ENCODE data around the gene TAS2R46. TPM values are rescaled to one million over a fixed set of nuclear protein-coding genes. Genes with fewer than 3 reads are reported as not detected.

TAS2R46 gene
- total RNA-seq, 1 experiment from 2014 or later = 6.3 TPM

GRCh38 chr12:11089246-11089645 is 27.2 kb upstream of the TAS2R46 start:
- no peak for DNase-seq
- H3K27me3 ChIP-seq (ENCODE audit: low read length) = no peaks in the 10 kb centered on the region
- no peaks in the 10 kb centered on the region for H4K20me1 ChIP-seq (ENCODE audit: insufficient read depth, low read depth, low read length)
- no peaks in the 10 kb centered on the region for H3K9me3 ChIP-seq (ENCODE audit: low read length)
- H3K36me3 ChIP-seq (ENCODE audit: insufficient read depth, low read length) = no peaks in the 10 kb centered on the region
- no peak overlapping the region for H3K4me3 ChIP-seq (ENCODE audit: low read length)
- H3K4me2 ChIP-seq (ENCODE audit: low read depth, low read length, poor library complexity, severe bottlenecking) = no peak overlapping the region
- H2AFZ ChIP-seq (ENCODE audit: low read length) = no peak overlapping the region
- H3K27ac ChIP-seq (ENCODE audit: low read length) = no peak overlapping the region
- H3K4me1 ChIP-seq (ENCODE audit: low read length) = no peaks in the 10 kb centered on the region
- no peaks in the 10 kb centered on the region for H3K9me2 ChIP-seq (replicated peaks; ENCODE audit: insufficient read depth, low read length)
- H3K9ac ChIP-seq (ENCODE audit: low read length) = no peak overlapping the region
- H3K79me2 ChIP-seq (ENCODE audit: low read length) = peaks cover 12% of the 10 kb centered on the region; the same call in 1 of the 2 replicates

GRCh38 chr12:11085419-11085818 is 23.3 kb upstream of the TAS2R46 start:
- no peak for DNase-seq
- no peak overlapping the region for H3K4me2 ChIP-seq (ENCODE audit: low read depth, low read length, poor library complexity, severe bottlenecking)
- H3K27ac ChIP-seq (ENCODE audit: low read length) = no peak overlapping the region
- H3K9me3 ChIP-seq (ENCODE audit: low read length) = no peaks in the 10 kb centered on the region
- H4K20me1 ChIP-seq (ENCODE audit: insufficient read depth, low read depth, low read length) = no peaks in the 10 kb centered on the region
- H2AFZ ChIP-seq (ENCODE audit: low read length) = no peak overlapping the region
- no peaks in the 10 kb centered on the region for H3K9me2 ChIP-seq (replicated peaks; ENCODE audit: insufficient read depth, low read length)
- no peaks in the 10 kb centered on the region for H3K36me3 ChIP-seq (ENCODE audit: insufficient read depth, low read length)
- H3K27me3 ChIP-seq (ENCODE audit: low read length) = no peaks in the 10 kb centered on the region
- no peaks in the 10 kb centered on the region for H3K4me1 ChIP-seq (ENCODE audit: low read length)
- H3K9ac ChIP-seq (ENCODE audit: low read length) = no peak overlapping the region
- peaks cover 13% of the 10 kb centered on the region; the same call in 1 of the 2 replicates for H3K79me2 ChIP-seq (ENCODE audit: low read length)
- no peak overlapping the region for H3K4me3 ChIP-seq (ENCODE audit: low read length)

GRCh38 chr12:11081987-11082386 is 19.9 kb upstream of the TAS2R46 start:
- Histone ChIP-seq H4K20me1 (ENCODE audit: insufficient read depth, low read depth, low read length) (no peaks in the 10 kb centered on the region), H3K4me2 (ENCODE audit: low read depth, low read length, poor library complexity, severe bottlenecking) (no peak overlapping the region), H3K9me2 (replicated peaks; ENCODE audit: insufficient read depth, low read length) (no peaks in the 10 kb centered on the region), H3K36me3 (ENCODE audit: insufficient read depth, low read length) (no peaks in the 10 kb centered on the region), H3K27me3 (ENCODE audit: low read length) (no peaks in the 10 kb centered on the region), H3K4me3 (ENCODE audit: low read length) (no peak overlapping the region), H3K4me1 (ENCODE audit: low read length) (no peaks in the 10 kb centered on the region), H2AFZ (ENCODE audit: low read length) (no peak overlapping the region), H3K9ac (ENCODE audit: low read length) (no peak overlapping the region), H3K9me3 (ENCODE audit: low read length) (no peaks in the 10 kb centered on the region), H3K79me2 (ENCODE audit: low read length) (peaks cover 31% of the 10 kb centered on the region), H3K27ac (ENCODE audit: low read length) (no peak overlapping the region)
- no peak for DNase-seq

GRCh38 chr12:11078246-11078645 is 16.2 kb upstream of the TAS2R46 start:
- DNase-seq = no peak
- H3K27ac ChIP-seq (ENCODE audit: low read length) = no peak overlapping the region
- no peaks in the 10 kb centered on the region for H3K36me3 ChIP-seq (ENCODE audit: insufficient read depth, low read length)
- H3K27me3 ChIP-seq (ENCODE audit: low read length) = no peaks in the 10 kb centered on the region
- no peak overlapping the region for H3K4me2 ChIP-seq (ENCODE audit: low read depth, low read length, poor library complexity, severe bottlenecking)
- no peak overlapping the region for H2AFZ ChIP-seq (ENCODE audit: low read length)
- H3K4me3 ChIP-seq (ENCODE audit: low read length) = no peak overlapping the region
- no peak overlapping the region for H3K9ac ChIP-seq (ENCODE audit: low read length)
- H4K20me1 ChIP-seq (ENCODE audit: insufficient read depth, low read depth, low read length) = no peaks in the 10 kb centered on the region
- H3K79me2 ChIP-seq (ENCODE audit: low read length) = peaks cover 43% of the 10 kb centered on the region
- H3K9me3 ChIP-seq (ENCODE audit: low read length) = no peaks in the 10 kb centered on the region
- no peaks in the 10 kb centered on the region for H3K9me2 ChIP-seq (replicated peaks; ENCODE audit: insufficient read depth, low read length)
- no peaks in the 10 kb centered on the region for H3K4me1 ChIP-seq (ENCODE audit: low read length)

GRCh38 chr12:11075642-11076041 is 13.5 kb upstream of the TAS2R46 start:
- H3K4me1 ChIP-seq (ENCODE audit: low read length) = no peaks in the 10 kb centered on the region
- no peaks in the 10 kb centered on the region for H3K36me3 ChIP-seq (ENCODE audit: insufficient read depth, low read length)
- no peak overlapping the region for H3K9ac ChIP-seq (ENCODE audit: low read length)
- H3K27me3 ChIP-seq (ENCODE audit: low read length) = no peaks in the 10 kb centered on the region
- H3K79me2 ChIP-seq (ENCODE audit: low read length) = peaks cover 51% of the 10 kb centered on the region
- no peak overlapping the region for H3K4me3 ChIP-seq (ENCODE audit: low read length)
- no peak overlapping the region for H3K4me2 ChIP-seq (ENCODE audit: low read depth, low read length, poor library complexity, severe bottlenecking)
- no peak overlapping the region for H2AFZ ChIP-seq (ENCODE audit: low read length)
- H3K27ac ChIP-seq (ENCODE audit: low read length) = no peak overlapping the region
- no peaks in the 10 kb centered on the region for H4K20me1 ChIP-seq (ENCODE audit: insufficient read depth, low read depth, low read length)
- no peaks in the 10 kb centered on the region for H3K9me3 ChIP-seq (ENCODE audit: low read length)
- no peaks in the 10 kb centered on the region for H3K9me2 ChIP-seq (replicated peaks; ENCODE audit: insufficient read depth, low read length)
- no peak for DNase-seq

- H3K27ac ChIP-seq (ENCODE audit: low read length) = no peak overlapping the region
- H3K79me2 ChIP-seq (ENCODE audit: low read length) = peaks cover 49% of the 10 kb centered on the region
- H3K9ac ChIP-seq (ENCODE audit: low read length) = no peak overlapping the region
- H3K9me3 ChIP-seq (ENCODE audit: low read length) = no peaks in the 10 kb centered on the region
- no peaks in the 10 kb centered on the region for H3K4me1 ChIP-seq (ENCODE audit: low read length)
- no peak overlapping the region for H2AFZ ChIP-seq (ENCODE audit: low read length)
- no peak for DNase-seq
- no peak overlapping the region for H3K4me3 ChIP-seq (ENCODE audit: low read length)
- no peaks in the 10 kb centered on the region for H4K20me1 ChIP-seq (ENCODE audit: insufficient read depth, low read depth, low read length)
- no peaks in the 10 kb centered on the region for H3K27me3 ChIP-seq (ENCODE audit: low read length)
- H3K36me3 ChIP-seq (ENCODE audit: insufficient read depth, low read length) = no peaks in the 10 kb centered on the region
- H3K4me2 ChIP-seq (ENCODE audit: low read depth, low read length, poor library complexity, severe bottlenecking) = no peak overlapping the region
- H3K9me2 ChIP-seq (replicated peaks; ENCODE audit: insufficient read depth, low read length) = no peaks in the 10 kb centered on the region
Observed at GRCh38 chr12:11071414-11071813, 9.3 kb upstream of the TAS2R46 start.

GRCh38 chr12:11070999-11071398 is 8.9 kb upstream of the TAS2R46 start:
- Histone ChIP-seq H2AFZ (ENCODE audit: low read length) (no peak overlapping the region), H3K4me1 (ENCODE audit: low read length) (no peaks in the 10 kb centered on the region), H3K27ac (ENCODE audit: low read length) (no peak overlapping the region), H3K4me2 (ENCODE audit: low read depth, low read length, poor library complexity, severe bottlenecking) (no peak overlapping the region), H3K9me3 (ENCODE audit: low read length) (no peaks in the 10 kb centered on the region), H3K27me3 (ENCODE audit: low read length) (no peaks in the 10 kb centered on the region), H3K36me3 (ENCODE audit: insufficient read depth, low read length) (no peaks in the 10 kb centered on the region), H4K20me1 (ENCODE audit: insufficient read depth, low read depth, low read length) (no peaks in the 10 kb centered on the region), H3K9ac (ENCODE audit: low read length) (no peak overlapping the region), H3K79me2 (ENCODE audit: low read length) (peaks cover 51% of the 10 kb centered on the region), H3K9me2 (replicated peaks; ENCODE audit: insufficient read depth, low read length) (no peaks in the 10 kb centered on the region), H3K4me3 (ENCODE audit: low read length) (no peak overlapping the region)
- DNase-seq = no peak

- Histone ChIP-seq H3K27ac (ENCODE audit: low read length) (no peak overlapping the region), H3K9me2 (replicated peaks; ENCODE audit: insufficient read depth, low read length) (no peaks in the 10 kb centered on the region), H3K4me2 (ENCODE audit: low read depth, low read length, poor library complexity, severe bottlenecking) (no peak overlapping the region), H3K9me3 (ENCODE audit: low read length) (no peaks in the 10 kb centered on the region), H3K79me2 (ENCODE audit: low read length) (peaks cover 55% of the 10 kb centered on the region), H3K4me3 (ENCODE audit: low read length) (no peak overlapping the region), H3K4me1 (ENCODE audit: low read length) (no peaks in the 10 kb centered on the region), H3K27me3 (ENCODE audit: low read length) (no peaks in the 10 kb centered on the region), H3K9ac (ENCODE audit: low read length) (no peak overlapping the region), H4K20me1 (ENCODE audit: insufficient read depth, low read depth, low read length) (no peaks in the 10 kb centered on the region), H3K36me3 (ENCODE audit: insufficient read depth, low read length) (no peaks in the 10 kb centered on the region), H2AFZ (ENCODE audit: low read length) (no peak overlapping the region)
- DNase-seq = no peak
Observed at GRCh38 chr12:11069854-11070365, 7.8 kb upstream of the TAS2R46 start.

- Histone ChIP-seq H3K4me3 (ENCODE audit: low read length) (no peak overlapping the region), H3K27me3 (ENCODE audit: low read length) (no peaks in the 10 kb centered on the region), H3K9ac (ENCODE audit: low read length) (no peak overlapping the region), H3K79me2 (ENCODE audit: low read length) (peaks cover 66% of the 10 kb centered on the region), H3K9me3 (ENCODE audit: low read length) (no peaks in the 10 kb centered on the region), H2AFZ (ENCODE audit: low read length) (no peak overlapping the region), H4K20me1 (ENCODE audit: insufficient read depth, low read depth, low read length) (no peaks in the 10 kb centered on the region), H3K4me1 (ENCODE audit: low read length) (no peaks in the 10 kb centered on the region), H3K9me2 (replicated peaks; ENCODE audit: insufficient read depth, low read length) (no peaks in the 10 kb centered on the region), H3K27ac (ENCODE audit: low read length) (no peak overlapping the region), H3K4me2 (ENCODE audit: low read depth, low read length, poor library complexity, severe bottlenecking) (no peak overlapping the region), H3K36me3 (ENCODE audit: insufficient read depth, low read length) (no peaks in the 10 kb centered on the region)
- DNase-seq = no peak
Observed at GRCh38 chr12:11067514-11067913, 5.4 kb upstream of the TAS2R46 start.
